SK-N-SH (cell line): ENCODE results near the gene ANKRD31. TPM values are rescaled to one million over a fixed set of nuclear protein-coding genes. Genes with fewer than 3 reads are reported as not detected.
"Not testable (repeated sequence)": the region's sequence is repeated elsewhere in the genome, so short reads cannot be mapped to it uniquely, and the experiment has no call there.

Experiments
- CTCF ChIA-PET: fragments of 300-600, 350-600 bp; formaldehyde crosslinking; extraction: SDS; loops from one replicate; lab custom pipeline; 2021; lab: Yijun Ruan, JAX
- POLR2A ChIA-PET: fragments of 350-600 bp; sonication (Branson Sonifier 250); formaldehyde crosslinking; extraction: SDS; loops from one replicate; lab custom pipeline; 2020; ENCODE audit warnings: antibody characterized with exemption, inconsistent platforms; lab: Yijun Ruan, JAX
- DNase-seq: peaks from one replicate; pipeline ENCODE4 v3.0.0; 2012
- H2AFZ ChIP-seq: fragments of 200-600 bp; sonication (generic); 2 replicates; pipeline ENCODE4 v1.8.1; 2016; ENCODE audit warnings: antibody characterized with exemption, mild to moderate bottlenecking, low read depth
- H3F3A ChIP-seq: fragments of 200-600 bp; sonication (generic); replicated peaks from 2 replicates; pipeline ENCODE3; 2016; ENCODE audit warnings: antibody characterized with exemption, mild to moderate bottlenecking; ENCODE audit not compliant: insufficient read depth
- H3K27ac ChIP-seq, 2 experiments: fragments of 200-500 bp in 1 of 2; fragments of 200-600 bp in 1 of 2; sonication (Bioruptor generic) in 1 of 2; sonication (generic), shearing (Covaris generic) in 1 of 2; 2 replicates each; pipeline versions ENCODE4 v1.5.1 to v1.6.1; 2014 to 2016; ENCODE audit warnings: low read depth in 2 of 2, inconsistent platforms in 1 of 2, low read length in 1 of 2, mild to moderate bottlenecking in 1 of 2, mixed read lengths in 1 of 2
- H3K27me3 ChIP-seq: fragments of 200-600 bp; sonication (generic), shearing (Covaris generic); 2 replicates; pipeline ENCODE4 v1.6.1; 2016; ENCODE audit warnings: mixed run types; ENCODE audit not compliant: insufficient read depth
- H3K36me3 ChIP-seq, 2 experiments: fragments of 200-500 bp in 1 of 2; fragments of 200-600 bp in 1 of 2; sonication (Bioruptor generic) in 1 of 2; sonication (generic) in 1 of 2; replicated peaks in 1 of 2; 2 replicates each; pipeline versions ENCODE3 to v1.5.1; 2014 to 2016; ENCODE audit warnings: low read length in 1 of 2, mild to moderate bottlenecking in 1 of 2; ENCODE audit not compliant: insufficient read depth in 2 of 2, control insufficient read depth in 1 of 2
- H3K4me1 ChIP-seq, 2 experiments: fragments of 200-500 bp in 1 of 2; fragments of 200-600 bp in 1 of 2; sonication (Bioruptor generic) in 1 of 2; sonication (generic), shearing (Covaris generic) in 1 of 2; 2 replicates each; pipeline versions ENCODE4 v1.5.1 to v1.6.1; 2014 to 2016; ENCODE audit warnings: low read depth in 1 of 2, low read length in 1 of 2, mixed run types in 1 of 2; ENCODE audit not compliant: insufficient read depth in 2 of 2, control insufficient read depth in 1 of 2
- H3K4me2 ChIP-seq: fragments of 200-600 bp; sonication (generic), shearing (Covaris generic); 2 replicates; pipeline ENCODE4 v1.6.1; 2017; ENCODE audit warnings: mixed run types
- H3K4me3 ChIP-seq, 2 experiments: fragments of 200-500 bp in 1 of 2; fragments of 200-600 bp in 1 of 2; sonication (Bioruptor generic) in 1 of 2; sonication (generic), shearing (Covaris generic) in 1 of 2; 2 replicates each; pipeline versions ENCODE4 v1.5.1 to v1.8.1; 2014 to 2016; ENCODE audit warnings: low read depth in 2 of 2, inconsistent platforms in 1 of 2, low read length in 1 of 2, mild to moderate bottlenecking in 1 of 2, mixed read lengths in 1 of 2, moderate library complexity in 1 of 2
- H3K79me2 ChIP-seq: fragments of 200-600 bp; sonication (generic); 2 replicates; pipeline ENCODE4 v1.8.1; 2017; ENCODE audit warnings: mild to moderate bottlenecking; ENCODE audit not compliant: insufficient read depth
- H3K9ac ChIP-seq: fragments of 200-600 bp; sonication (generic); 2 replicates; pipeline ENCODE4 v1.6.1; 2017; ENCODE audit warnings: mixed run types
- H3K9me2 ChIP-seq: fragments of 200-600 bp; sonication (generic); 2 replicates; pipeline ENCODE4 v1.6.1; 2017; ENCODE audit warnings: mixed run types
- H3K9me3 ChIP-seq: fragments of 200-600 bp; sonication (generic); 2 replicates; pipeline ENCODE4 v1.6.1; 2017; ENCODE audit warnings: mixed run types, mild to moderate bottlenecking, moderate library complexity
- H4K20me1 ChIP-seq: fragments of 200-600 bp; sonication (generic); 2 replicates; pipeline ENCODE4 v1.6.1; 2017; ENCODE audit warnings: mild to moderate bottlenecking, mixed run types; ENCODE audit not compliant: insufficient read depth
- CHD2 ChIP-seq: fragments of 150-350 bp; IDR thresholded peaks from 2 replicates; pipeline ENCODE4 v1.6.1; 2018; ENCODE audit warnings: low read length; ENCODE audit not compliant: partially characterized antibody
- ELF1 ChIP-seq: IDR thresholded peaks from 2 replicates; pipeline ENCODE4 v1.4.0; 2012
- EZH2phosphoT487 ChIP-seq: fragments of 200-600 bp; sonication (generic); IDR thresholded peaks from 2 replicates; pipeline ENCODE4 v1.6.1; 2017; ENCODE audit warnings: low read depth, mixed run types, mild to moderate bottlenecking, antibody characterized with exemption, moderate library complexity, borderline replicate concordance
- FOSL2 ChIP-seq: IDR thresholded peaks from 2 replicates; pipeline ENCODE4 v1.4.0; 2012; ENCODE audit warnings: low read depth, mild to moderate bottlenecking, moderate library complexity, borderline replicate concordance
- FOXJ3 ChIP-seq: sonication (generic); formaldehyde crosslinking; IDR thresholded peaks from 2 replicates; pipeline ENCODE4 v1.5.1; 2020; ENCODE audit warnings: mild to moderate bottlenecking, missing genetic modification reagents
- FOXM1 ChIP-seq: IDR thresholded peaks from 2 replicates; pipeline ENCODE4 v1.4.0; 2012; ENCODE audit warnings: low read depth, mild to moderate bottlenecking
- GABPA ChIP-seq: IDR thresholded peaks from 2 replicates; pipeline ENCODE4 v1.4.0; 2012; ENCODE audit warnings: low read depth, mild to moderate bottlenecking
- GATA2 ChIP-seq: sonication (generic); formaldehyde crosslinking; IDR thresholded peaks from 2 replicates; pipeline ENCODE4 v1.5.0; 2020; ENCODE audit warnings: mild to moderate bottlenecking, missing genetic modification reagents
- JUND ChIP-seq: IDR thresholded peaks from 2 replicates; pipeline ENCODE4 v1.4.0; 2012
- MEF2A ChIP-seq: IDR thresholded peaks from 2 replicates; pipeline ENCODE4 v1.4.0; 2012; ENCODE audit warnings: low read depth, borderline replicate concordance
- NFIC ChIP-seq: IDR thresholded peaks from 2 replicates; pipeline ENCODE4 v1.4.0; 2012; ENCODE audit warnings: borderline replicate concordance
- RAD21 ChIP-seq: IDR thresholded peaks from 2 replicates; pipeline ENCODE4 v1.6.1; 2012; ENCODE audit warnings: mild to moderate bottlenecking, low read length
- RFX5 ChIP-seq: IDR thresholded peaks from 2 replicates; pipeline ENCODE4 v1.6.1; 2012; ENCODE audit warnings: mild to moderate bottlenecking, improper control_type of control experiment, low read length
- RXRA ChIP-seq: IDR thresholded peaks from 2 replicates; pipeline ENCODE4 v1.4.0; 2012; ENCODE audit warnings: low read depth, mild to moderate bottlenecking, borderline replicate concordance
- SIN3A ChIP-seq: IDR thresholded peaks from 2 replicates; pipeline ENCODE4 v1.6.1; 2012; ENCODE audit warnings: low read depth, mild to moderate bottlenecking, low read length, moderate library complexity, borderline replicate concordance
- SMC3 ChIP-seq: IDR thresholded peaks from 2 replicates; pipeline ENCODE4 v1.6.1; 2012; ENCODE audit warnings: low read depth, low read length, improper control_type of control experiment
- TAF1 ChIP-seq: IDR thresholded peaks from 2 replicates; pipeline ENCODE4 v1.6.1; 2012; ENCODE audit warnings: low read depth, mild to moderate bottlenecking, low read length, moderate library complexity, borderline replicate concordance
- TEAD4 ChIP-seq: IDR thresholded peaks from 2 replicates; pipeline ENCODE4 v1.4.0; 2012; ENCODE audit warnings: mild to moderate bottlenecking, borderline replicate concordance; ENCODE audit not compliant: insufficient read depth
- WGBS: methylation state at CpG from one replicate; pipeline ENCODE4 v1.1.6; 2017; ENCODE audit warnings: low lambda C conversion rate; 5-methylcytosine and 5-hydroxymethylcytosine counted together
- polyA plus RNA-seq, 3 experiments: library from polyadenylated mRNA; depleted of rRNA; stranded (reverse); fragments of >200 nt; gene quantifications; 2 replicates each; pipeline ENCODE4 v1.2.3, GENCODE V29; 2012
- TF ChIP-seq, protein P1 (sequence below): IDR thresholded peaks from 2 replicates; pipeline ENCODE4 v1.4.0; 2012; ENCODE audit warnings: low read depth, borderline replicate concordance
- TF ChIP-seq, protein P2 (sequence below): IDR thresholded peaks from 2 replicates; pipeline ENCODE4; 2012

The ANKRD31 gene
- polyA plus RNA-seq, 1 of the 3 experiments (the other 2 are of a cell fraction), result 0.05 TPM

DNA sequence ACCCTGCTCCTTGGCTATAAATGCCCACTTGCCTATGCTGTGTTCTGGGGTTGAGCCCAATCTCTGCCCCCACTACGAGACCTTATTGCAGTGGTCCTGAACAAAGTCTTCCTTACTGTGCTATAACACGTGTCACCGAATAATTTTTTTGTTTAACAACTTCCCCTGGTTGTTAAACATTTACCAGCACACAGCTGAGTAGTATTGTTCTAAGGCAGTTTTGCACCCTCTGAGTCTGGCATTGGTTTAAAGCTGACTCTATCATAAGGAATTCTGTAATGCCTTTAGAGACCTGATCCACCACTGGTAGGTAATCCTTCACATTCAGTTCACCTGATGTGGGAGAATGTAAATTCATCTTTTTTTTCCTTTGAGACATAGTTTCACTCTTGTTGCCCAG, 25.6 kb upstream of the ANKRD31 start (continued):
- no peak for TF ChIP-seq FOXJ3
- TF ChIP-seq MEF2A, result no peak
- no peak for TF ChIP-seq CHD2
- TF ChIP-seq TAF1, result no peak
- TF ChIP-seq SMC3, result no peak
- TF ChIP-seq RAD21, result no peak
- TF ChIP-seq, all 33 proteins: peak for 0

DNA sequence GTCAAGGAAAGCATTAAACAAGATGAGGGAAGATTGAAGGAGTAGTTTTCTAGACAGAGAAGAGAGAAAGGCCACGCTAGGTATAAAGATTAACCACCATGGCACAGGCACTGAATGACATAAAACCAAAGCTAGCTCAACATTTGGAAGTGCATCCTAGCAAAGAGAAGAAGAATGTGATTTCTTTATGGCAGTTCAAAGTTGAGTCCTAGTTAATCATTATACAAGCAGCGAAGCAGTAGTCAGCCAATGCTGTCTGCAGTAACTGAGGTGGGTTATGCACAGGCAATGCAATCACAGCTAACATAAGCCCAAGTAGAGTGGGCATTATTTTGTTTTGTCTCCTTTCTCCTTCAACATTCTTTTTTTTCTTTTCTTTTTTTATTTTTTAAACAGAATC, 24.0 kb upstream of the ANKRD31 start:
- POLR2A ChIA-PET, result no interaction called here

DNA sequence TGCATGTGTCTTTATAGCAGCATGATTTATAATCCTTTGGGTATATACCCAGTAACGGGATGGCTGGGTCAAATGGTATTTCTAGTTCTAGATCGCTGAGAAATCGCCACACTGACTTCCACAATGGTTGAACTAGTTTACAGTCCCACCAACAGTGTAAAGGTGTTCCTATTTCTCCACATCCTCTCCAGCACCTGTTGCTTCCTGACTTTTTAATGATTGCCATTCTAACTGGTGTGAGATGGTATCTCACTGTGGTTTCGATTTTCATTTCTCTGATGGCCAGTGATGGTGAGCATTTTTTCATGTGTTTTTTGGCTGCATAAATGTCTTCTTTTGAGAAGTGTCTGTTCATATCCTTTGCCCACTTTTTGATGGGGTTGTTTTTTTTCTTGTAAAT, 13.8 kb upstream of the ANKRD31 start:
- H4K20me1 ChIP-seq, H3F3A ChIP-seq, H3K4me1 ChIP-seq, POLR2A ChIA-PET, DNase-seq, H3K4me2 ChIP-seq, H3K9me3 ChIP-seq, H3K9me2 ChIP-seq, H3K27ac ChIP-seq, CTCF ChIA-PET, H2AFZ ChIP-seq, H3K36me3 ChIP-seq, H3K9ac ChIP-seq, H3K27me3 ChIP-seq, H3K4me3 ChIP-seq, H3K79me2 ChIP-seq: not testable (repeated sequence)
- 4% methylated on average over 4 of the region's 4 CpGs for WGBS

More for the DNA sequence above, 24.0 kb upstream of the ANKRD31 start:
- no peak for TF ChIP-seq MEF2A
- TF ChIP-seq EZH2phosphoT487, result no peak
- TF ChIP-seq SMC3, result no peak
- no peak for TF ChIP-seq CHD2
- TF ChIP-seq RFX5, result no peak
- TF ChIP-seq FOXM1, result no peak
- no peak for TF ChIP-seq FOSL2
- no peak for TF ChIP-seq SIN3A
- TF ChIP-seq, all 33 proteins: peak for 0
- Histone ChIP-seq H3F3A (no peaks in the 10 kb centered on the region), H3K27ac (no peak overlapping the region), H3K4me1 (no peaks in the 10 kb centered on the region), H3K9me3 (no peaks in the 10 kb centered on the region), H3K27me3 (no peaks in the 10 kb centered on the region), H3K9me2 (no peaks in the 10 kb centered on the region), H4K20me1 (no peaks in the 10 kb centered on the region), H3K4me2 (no peak overlapping the region), H3K9ac (no peak overlapping the region), H3K36me3 (no peaks in the 10 kb centered on the region), H2AFZ (no peak overlapping the region), H3K4me3 (no peak overlapping the region), H3K79me2 (no peaks in the 10 kb centered on the region)
- CTCF ChIA-PET, result interaction anchor here (1.0 kb wide), 1 partner anchor 24 kb away, joined by 5 read pairs; the partner anchor contains the start of gene ANKRD31
- no peak for DNase-seq
- 41% methylated on average over 2 of the region's 2 CpGs for WGBS

DNA sequence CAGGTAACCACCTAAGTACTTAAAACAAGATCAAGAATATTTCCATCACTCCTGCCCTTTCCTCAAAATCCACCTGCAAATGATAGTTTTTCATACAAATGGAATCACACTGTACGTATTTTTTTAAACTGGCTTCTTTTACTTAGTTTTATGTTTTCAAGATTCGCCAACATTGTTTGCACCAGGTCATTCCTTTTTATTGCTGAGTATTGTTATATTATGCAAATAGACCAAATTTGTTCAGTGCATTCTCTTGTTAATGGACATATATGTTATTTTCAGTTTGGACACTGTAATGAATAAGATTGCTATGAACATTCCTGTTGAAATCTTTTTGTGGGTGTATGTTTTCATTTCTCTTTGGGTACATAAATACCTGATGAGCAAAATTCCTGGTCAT, 8.3 kb upstream of the ANKRD31 start:
- Histone ChIP-seq H3K79me2 (no peaks in the 10 kb centered on the region), H3F3A (no peaks in the 10 kb centered on the region), H3K4me3 (no peak overlapping the region), H2AFZ (no peak overlapping the region), H3K9me2 (no peaks in the 10 kb centered on the region), H3K27ac (no peak overlapping the region), H3K4me1 (no peaks in the 10 kb centered on the region), H4K20me1 (no peaks in the 10 kb centered on the region), H3K9ac (no peak overlapping the region), H3K9me3 (no peaks in the 10 kb centered on the region), H3K27me3 (no peaks in the 10 kb centered on the region), H3K36me3 (no peaks in the 10 kb centered on the region), H3K4me2 (no peak overlapping the region)
- ChIA-PET POLR2A (no interaction called here), CTCF (no interaction called here)
- DNase-seq, result no peak
- 86% methylated on average over 2 of the region's 2 CpGs for WGBS
- no peak for TF ChIP-seq FOXJ3
- TF ChIP-seq GABPA, result no peak
- no peak for TF ChIP-seq SIN3A
- TF ChIP-seq RXRA, result no peak
- TF ChIP-seq GATA2 (CRISPR knock-in tag), result no peak
- TF ChIP-seq FOXM1, result no peak
- TF ChIP-seq, protein P1, sequence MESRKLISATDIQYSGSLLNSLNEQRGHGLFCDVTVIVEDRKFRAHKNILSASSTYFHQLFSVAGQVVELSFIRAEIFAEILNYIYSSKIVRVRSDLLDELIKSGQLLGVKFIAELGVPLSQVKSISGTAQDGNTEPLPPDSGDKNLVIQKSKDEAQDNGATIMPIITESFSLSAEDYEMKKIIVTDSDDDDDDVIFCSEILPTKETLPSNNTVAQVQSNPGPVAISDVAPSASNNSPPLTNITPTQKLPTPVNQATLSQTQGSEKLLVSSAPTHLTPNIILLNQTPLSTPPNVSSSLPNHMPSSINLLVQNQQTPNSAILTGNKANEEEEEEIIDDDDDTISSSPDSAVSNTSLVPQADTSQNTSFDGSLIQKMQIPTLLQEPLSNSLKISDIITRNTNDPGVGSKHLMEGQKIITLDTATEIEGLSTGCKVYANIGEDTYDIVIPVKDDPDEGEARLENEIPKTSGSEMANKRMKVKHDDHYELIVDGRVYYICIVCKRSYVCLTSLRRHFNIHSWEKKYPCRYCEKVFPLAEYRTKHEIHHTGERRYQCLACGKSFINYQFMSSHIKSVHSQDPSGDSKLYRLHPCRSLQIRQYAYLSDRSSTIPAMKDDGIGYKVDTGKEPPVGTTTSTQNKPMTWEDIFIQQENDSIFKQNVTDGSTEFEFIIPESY, result no peak
- no peak for TF ChIP-seq NFIC
- TF ChIP-seq EZH2phosphoT487, result no peak
- no peak for TF ChIP-seq TEAD4
- no peak for TF ChIP-seq CHD2
- no peak for TF ChIP-seq ELF1
- TF ChIP-seq, protein P2, sequence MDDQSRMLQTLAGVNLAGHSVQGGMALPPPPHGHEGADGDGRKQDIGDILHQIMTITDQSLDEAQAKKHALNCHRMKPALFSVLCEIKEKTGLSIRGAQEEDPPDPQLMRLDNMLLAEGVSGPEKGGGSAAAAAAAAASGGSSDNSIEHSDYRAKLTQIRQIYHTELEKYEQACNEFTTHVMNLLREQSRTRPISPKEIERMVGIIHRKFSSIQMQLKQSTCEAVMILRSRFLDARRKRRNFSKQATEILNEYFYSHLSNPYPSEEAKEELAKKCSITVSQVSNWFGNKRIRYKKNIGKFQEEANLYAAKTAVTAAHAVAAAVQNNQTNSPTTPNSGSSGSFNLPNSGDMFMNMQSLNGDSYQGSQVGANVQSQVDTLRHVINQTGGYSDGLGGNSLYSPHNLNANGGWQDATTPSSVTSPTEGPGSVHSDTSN, result no peak
- no peak for TF ChIP-seq JUND
